GM04503 (cell line): ENCODE data around the gene GPR32.
A peak's percentile ranks its signal among the peaks of the same experiment; 100 is the strongest.
"Not testable (repeated sequence)": the region's sequence is repeated elsewhere in the genome, so short reads cannot be mapped to it uniquely, and the experiment has no call there.

ENCODE experiments used
- DNase-seq: peaks from one replicate; pipeline ENCODE4 v3.0.0-alpha.2; 2012; ENCODE audit warnings: low read depth

GPR32 gene

DNA sequence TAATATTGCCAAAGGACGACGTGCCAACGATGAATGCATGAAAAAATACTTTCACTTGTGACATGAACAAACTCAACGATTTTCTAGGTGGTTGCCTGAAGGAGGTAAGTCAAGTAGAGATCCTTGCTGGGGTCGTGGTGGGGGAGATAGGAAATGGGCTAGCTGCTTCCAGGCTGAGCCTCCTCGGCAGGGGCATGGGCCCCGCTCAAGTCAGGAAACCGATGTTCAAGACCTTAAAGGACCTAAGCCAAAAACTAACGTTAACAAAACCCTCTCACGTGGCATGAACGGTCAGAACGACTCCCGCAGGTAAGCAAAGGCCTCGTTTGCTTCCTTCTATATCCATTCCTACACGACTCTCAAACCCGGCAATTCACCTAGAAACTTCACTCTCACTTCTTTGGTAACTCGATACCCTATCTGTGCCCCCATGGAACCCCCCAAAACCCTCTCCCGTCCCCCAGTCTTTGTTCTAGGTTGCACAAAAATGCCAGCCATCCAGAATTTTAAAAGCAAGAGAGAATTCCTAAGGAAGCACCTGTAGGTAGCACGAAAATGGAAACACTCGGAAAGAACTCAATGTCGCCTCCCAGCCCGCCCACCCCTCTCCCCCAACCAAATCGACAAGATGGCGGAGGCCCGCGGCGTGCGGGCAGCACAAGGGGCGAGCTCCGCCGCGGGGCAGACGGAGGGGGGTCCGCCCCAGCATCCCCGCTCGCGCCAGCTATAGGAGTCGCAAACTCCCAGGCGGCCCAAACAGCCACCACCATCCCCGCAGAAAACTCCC lies 33.6 kb downstream of the GPR32 start:
- DNase-seq = no peak

DNA sequence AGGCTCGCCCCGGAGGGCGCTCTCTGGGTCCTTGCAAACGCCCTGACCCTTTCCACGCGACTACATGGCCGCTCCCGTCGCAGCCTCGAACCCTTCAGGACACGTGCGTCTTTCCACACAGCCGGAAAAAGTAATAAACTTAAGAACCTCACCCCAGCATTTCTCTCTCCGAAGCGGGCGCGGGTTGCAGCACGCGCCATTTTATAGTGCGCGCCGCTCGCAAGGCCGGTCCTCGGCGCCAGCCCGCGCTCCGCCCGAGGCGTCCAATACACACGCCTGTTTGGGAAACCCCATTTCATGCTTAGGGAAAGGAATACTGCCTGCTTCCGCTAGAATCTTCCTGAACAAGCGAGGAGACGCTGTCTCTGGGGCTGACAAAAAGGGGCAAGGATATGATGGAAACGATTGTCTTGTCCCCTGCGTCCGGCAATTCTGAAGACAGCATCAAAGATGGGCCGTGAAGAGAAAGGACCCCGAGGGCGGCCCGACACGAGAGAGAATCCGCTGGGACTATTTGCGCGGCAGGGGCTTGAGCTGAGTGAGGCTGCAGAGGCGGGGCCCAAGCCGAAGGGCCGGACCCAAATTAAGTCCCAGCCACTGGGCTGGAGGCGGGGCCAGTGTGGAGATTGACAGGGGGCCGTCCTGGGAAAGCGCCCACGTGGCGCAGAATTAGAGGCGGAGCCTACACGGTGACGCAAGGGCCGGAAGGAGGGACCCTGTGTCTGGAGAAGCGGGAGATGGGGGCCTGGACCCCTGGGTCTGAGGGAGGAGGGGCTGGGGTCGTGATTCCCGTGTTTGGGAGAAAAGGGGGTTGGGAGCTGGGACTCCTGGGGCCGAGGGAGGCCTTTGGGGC lies 34.4 kb downstream of the GPR32 start:
- peak; percentile 88 for DNase-seq

DNA sequence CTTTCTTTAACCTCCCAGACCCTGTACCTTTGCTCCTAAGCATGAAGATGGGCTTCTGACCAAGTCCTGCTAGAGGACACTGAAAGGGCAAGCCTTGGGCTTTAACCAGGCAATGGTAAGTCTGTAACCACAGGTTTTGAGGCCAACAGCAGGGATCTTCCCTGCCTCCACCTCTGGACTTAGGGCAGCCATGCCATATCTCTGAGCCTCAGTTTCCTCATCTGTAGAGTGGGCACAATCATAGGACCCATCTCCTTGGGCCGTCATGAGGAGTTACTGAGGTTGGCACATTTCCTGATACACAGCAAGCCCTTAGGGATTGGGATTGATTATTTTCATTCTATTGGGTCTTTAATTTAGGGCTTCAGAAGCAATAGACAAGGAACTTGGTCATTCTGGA lies 38.6 kb downstream of the GPR32 start:
- DNase-seq = no peak

DNA sequence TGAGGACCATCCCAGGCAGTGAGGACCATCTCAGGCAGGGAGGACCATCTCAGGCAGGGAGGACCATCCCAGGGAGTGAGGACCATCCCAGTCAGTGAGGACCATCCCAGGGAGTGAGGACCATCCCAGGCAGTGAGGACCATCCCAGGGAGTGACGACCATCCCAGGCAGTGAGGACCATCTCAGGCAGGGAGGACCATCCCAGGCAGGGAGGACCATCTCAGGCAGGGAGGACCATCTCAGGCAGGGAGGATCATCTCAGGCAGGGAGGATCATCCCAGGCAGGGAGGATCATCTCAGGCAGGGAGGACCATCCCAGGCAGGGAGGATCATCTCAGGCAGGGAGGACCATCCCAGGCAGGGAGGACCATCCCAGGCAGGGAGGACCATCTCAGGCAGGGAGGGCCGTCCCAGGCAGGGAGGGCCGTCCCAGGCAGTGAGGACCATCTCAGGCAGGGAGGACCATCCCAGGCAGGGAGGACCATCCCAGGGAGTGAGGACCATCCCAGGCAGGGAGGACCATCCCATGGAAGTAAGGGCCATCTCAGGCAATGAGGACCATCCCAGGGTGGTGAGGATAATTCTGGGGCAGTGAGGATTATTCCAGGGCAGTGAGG lies 41.5 kb downstream of the GPR32 start:
- not testable (repeated sequence) for DNase-seq

DNA sequence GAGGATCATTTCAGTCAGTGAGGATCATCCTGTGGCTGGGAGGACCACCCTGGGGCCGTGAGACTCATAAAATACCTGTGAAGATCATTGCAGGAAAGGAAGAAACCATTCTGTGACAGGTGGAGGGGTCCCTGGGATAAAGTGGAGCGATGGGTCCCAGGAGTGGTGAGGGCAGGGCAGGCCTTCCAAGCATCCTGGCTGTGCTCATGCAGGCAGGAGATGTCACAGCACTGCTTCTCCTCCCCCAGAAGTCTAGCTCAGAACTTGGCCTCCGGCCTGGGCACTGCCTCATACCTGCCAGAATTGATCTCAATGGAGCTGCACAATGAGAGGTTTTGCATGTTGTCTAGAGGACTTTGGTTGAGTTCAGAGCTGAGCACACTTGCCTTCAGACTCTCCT lies 42.2 kb downstream of the GPR32 start:
- no peak for DNase-seq

DNA sequence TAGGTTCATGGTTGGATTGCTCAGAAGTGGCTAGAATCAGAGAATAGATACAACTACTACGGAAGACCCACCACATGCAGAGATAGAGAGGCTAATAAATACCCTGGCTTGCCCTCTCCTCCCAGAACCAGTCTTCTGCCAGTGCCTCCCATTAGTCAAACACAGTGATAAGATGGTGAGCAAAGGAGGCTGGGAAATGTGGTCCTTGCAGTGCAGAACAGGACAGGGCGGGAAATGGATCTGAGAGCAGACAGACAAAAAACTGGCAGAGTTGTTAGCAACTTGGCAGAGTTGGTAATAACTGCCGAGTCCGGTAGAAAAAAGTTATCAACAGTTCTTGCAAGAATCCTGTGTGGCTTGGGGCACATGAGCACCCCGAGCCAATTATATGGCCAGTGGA lies 44.6 kb downstream of the GPR32 start:
- DNase-seq = no peak

DNA sequence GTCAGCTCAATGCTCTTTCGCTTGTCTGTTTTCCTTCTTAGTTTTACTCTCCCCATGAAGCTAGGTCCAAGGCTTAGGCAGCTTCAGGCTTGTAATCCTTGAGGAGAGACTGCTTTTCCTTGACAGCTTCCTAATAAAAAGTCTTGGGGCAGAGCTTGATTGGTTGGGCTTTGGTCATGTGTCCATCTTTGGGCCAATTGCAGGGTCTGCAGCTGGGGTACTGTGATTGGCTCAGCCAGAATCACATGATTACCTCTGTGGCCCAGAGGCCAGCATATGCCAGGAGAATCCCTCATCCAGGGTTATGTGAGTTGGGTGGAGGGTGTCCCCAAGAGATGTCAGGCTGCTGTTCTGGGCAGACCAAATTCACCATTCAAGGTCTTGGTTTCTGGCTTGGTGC lies 45.2 kb downstream of the GPR32 start:
- no peak for DNase-seq

DNA sequence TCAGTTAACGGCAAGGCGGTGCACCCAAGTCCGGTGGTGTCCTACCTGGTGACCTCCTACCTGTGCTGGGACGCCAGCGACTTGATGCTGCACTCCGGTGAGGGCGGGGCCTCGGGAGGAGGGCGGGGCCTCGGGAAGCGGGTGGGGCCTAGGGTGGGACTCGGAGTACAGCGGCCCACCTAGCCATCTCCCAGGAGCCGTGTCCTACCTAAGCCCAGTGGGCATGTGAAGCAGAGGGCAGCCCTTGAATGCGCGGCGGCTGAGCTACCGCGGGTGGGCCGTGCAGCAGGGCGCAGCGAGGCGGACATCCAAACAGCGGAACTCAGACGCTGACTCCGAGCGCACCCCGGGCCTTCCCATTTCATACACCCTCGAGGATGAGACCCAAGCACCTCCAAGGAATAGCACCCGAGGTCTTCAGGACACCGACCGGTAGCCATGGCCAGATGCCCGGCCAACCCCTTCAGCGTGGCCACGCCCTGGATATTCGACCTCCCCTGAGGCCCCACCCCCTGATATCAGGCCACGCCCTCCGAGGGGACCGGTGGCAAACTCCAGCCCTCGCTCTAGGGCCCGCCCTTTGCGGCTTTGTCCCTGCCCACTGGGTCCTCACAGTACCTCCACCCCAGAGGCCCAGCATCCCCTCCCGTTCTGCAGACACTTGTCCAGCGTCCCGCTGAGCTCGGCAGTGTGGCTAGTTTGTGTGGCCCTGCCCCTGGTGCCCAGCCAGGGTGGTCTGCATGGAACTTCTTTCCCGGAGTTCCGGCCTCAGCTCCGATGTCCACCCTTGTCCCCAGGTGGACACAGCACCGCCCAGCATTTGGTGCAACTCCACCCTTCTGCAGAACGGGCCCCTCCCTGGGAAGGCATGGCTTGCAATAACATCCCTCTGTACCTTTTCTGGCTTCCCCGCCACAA lies 47.9 kb downstream of the GPR32 start:
- DNase-seq = no peak

DNA sequence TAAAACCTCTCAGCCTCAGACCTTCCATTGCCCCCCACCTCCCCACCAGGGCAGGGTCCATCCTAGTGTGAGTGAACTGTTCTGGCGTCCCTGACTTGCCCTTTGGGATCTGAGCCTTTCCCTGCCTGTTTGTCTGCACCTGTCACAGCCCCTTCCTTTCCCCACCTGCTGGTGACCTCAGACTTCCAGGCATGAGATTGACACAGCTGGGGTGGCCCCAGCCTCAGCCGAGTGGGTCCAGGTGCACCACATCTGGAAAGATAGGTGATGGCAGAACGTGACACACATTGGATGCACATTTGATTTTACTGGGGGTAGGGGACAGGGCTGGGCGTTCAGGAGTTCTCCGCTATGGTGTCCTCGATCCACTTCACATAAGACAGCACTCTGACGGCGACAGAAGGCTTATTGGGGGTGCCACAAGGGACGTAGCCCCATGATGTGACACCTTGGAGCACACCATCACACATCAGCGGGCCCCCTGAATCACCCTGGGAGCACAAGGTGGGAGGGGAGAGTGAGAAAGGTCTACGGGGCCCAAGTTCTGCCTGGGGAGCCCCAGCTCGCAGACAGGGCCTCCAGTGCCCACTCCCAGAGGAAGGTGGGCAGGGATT lies 48.7 kb downstream of the GPR32 start:
- no peak for DNase-seq

DNA sequence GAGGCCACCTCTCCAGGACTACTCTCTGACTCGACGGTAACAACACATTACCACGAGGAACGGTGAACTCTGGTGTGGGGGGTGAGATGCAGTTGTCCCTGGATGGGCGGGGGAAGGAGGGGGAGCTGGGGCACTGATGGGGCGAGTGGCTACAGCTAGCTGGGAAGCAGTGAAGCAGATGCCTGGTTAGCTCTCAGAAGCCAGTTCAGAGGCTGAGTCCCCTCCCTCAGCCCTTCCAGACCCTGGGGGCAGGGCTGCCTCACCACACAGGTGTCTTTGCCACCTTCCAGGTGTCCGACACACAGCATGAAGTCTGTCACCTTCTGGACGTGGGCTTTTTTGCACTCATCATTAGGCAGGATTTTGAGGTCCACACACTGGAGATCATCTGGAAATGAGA lies 49.4 kb downstream of the GPR32 start:
- no peak for DNase-seq

DNA sequence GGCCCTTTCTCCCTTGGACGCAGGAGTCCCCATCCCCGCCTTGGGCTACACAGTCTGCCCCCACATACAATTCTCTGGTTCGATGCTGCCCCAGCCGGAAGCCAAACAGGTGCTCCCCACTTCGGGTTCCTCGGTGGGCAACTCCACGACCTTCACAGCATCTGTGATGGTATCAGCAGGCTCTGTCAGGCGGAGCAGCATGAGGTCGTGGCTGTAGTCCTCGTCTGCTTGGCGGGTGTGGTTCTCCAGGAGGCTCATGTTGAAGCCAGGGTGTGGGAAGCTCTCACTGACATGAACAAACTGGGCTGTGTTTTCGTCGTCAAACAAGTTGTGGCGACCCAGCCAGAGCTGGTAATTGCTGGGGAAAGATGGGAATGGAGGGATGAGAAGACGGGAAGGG lies 49.8 kb downstream of the GPR32 start:
- no peak for DNase-seq

DNA sequence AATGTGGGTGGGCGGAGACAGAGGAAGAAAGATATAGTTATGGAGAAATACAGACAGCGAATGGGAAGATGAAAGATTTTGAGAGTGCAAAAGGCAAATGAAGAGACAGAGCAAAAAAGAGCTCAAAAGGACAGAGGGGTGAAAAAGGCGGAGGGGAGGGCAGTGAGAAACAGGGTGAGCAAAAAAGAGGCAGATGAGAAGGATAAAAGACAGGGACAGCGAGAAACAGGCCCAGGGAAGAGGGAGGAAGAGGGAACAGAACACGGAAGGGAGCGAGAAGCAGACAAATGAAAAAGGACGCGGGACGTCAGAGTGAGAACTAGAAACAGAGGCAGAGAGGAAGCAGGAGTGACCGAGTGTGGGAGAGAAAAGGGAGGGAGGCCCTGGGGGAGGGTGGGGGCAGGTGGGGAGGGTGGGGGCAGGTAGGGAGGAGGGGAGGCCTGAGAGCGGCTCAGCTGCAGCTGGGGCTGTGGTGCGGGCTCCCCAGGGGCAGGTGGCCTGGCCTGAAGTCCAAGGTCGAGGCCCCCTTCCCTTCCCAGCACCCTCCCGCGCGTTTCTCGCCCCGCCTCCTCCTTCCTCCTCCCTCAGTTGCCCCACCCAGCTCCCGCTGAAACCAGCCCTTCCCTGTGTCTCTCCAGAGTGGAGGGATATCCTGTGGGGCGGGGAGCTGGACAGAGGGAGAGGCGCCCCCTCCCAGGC lies 50.4 kb downstream of the GPR32 start:
- DNase-seq = no peak

DNA sequence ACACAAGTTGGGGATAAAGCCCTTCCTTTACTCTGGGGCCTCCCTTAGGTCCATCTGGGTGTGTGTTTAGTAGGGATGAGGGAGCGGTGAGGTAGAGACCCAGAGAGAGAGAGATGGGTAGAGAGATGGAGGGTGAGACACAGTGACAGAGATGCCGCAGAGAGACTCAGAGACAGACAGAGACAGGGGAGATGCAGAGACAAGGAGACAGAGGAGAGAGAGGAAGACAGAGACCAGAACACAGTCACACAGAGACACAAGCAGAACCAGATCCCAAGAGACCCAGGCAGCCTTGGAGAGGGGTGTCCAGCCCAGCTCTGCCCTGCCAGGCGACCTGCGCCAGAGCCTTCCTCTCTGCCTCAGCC lies 51.0 kb downstream of the GPR32 start:
- DNase-seq = no peak
